HepG2 (cell line): ENCODE data around the gene LBR. TPM values are rescaled to one million over a fixed set of nuclear protein-coding genes. Genes with fewer than 3 reads are reported as not detected.

Source experiments
- ATAC-seq: fragments of 200-7000 bp; cut with Tn5 transposase; 3 replicates; pipeline ENCODE4 v1.9.1; 2020; ENCODE audit warnings: mild to moderate bottlenecking, moderate library complexity
- BruUV-seq: library from RNA; stranded (reverse); fragments of 400-500 nt; replicated peaks from 2 replicates; lab custom pipeline; 2021; lab: Mats Ljungman, UMichigan
- CTCF ChIA-PET: fragments of 300-600 bp; formaldehyde crosslinking; extraction: SDS; loops from one replicate; lab custom pipeline; 2021; ENCODE audit warnings: low total read pairs, inconsistent platforms, low intra/inter-chr PET ratio; lab: Yijun Ruan, JAX
- POLR2A ChIA-PET: fragments of 350-600 bp; sonication (Branson Sonifier 250); formaldehyde crosslinking; loops from one replicate; lab custom pipeline; 2020; ENCODE audit warnings: antibody characterized with exemption, inconsistent platforms; lab: Yijun Ruan, JAX
- DNase-seq: peaks from one replicate; pipeline ENCODE4 v3.0.0-alpha.2; 2015; ENCODE audit warnings: low spot score
- FAIRE-seq: peaks from 3 replicates; lab custom pipeline; 2011; peaks lifted over from hg19 to GRCh38; lab: Jason Lieb, UNC
- H2AFZ ChIP-seq: one replicate; pipeline ENCODE4 v1.6.1; 2011; ENCODE audit warnings: low read length, inconsistent platforms
- H3K27ac ChIP-seq: fragments of 300-600 bp; 3 replicates; pipeline ENCODE4 v1.8.0; 2011; ENCODE audit warnings: mixed run types, mild to moderate bottlenecking, mixed read lengths, low read length, inconsistent platforms; ENCODE audit not compliant: insufficient read depth; ENCODE audit errors: extremely low read length
- H3K27me3 ChIP-seq, 2 experiments: fragments of 200-600 bp in 1 of 2; 2 replicates in 1 of 2; 3 replicates in 1 of 2; pipeline versions ENCODE4 v1.6.0 to v1.8.0; 2011; ENCODE audit warnings: low read length in 2 of 2, mild to moderate bottlenecking in 2 of 2, moderate library complexity in 2 of 2, inconsistent platforms in 1 of 2; ENCODE audit not compliant: insufficient read depth in 2 of 2, control insufficient read depth in 1 of 2
- H3K36me3 ChIP-seq, 2 experiments: fragments of 200-600 bp in 1 of 2; replicated peaks in 1 of 2; 2 replicates in 1 of 2; 3 replicates in 1 of 2; pipeline versions ENCODE4 v1.5.1 to v1.8.0; 2011; ENCODE audit warnings: low read length in 2 of 2, inconsistent platforms in 1 of 2; ENCODE audit not compliant: insufficient read depth in 2 of 2, control insufficient read depth in 1 of 2
- H3K4me1 ChIP-seq: 2 replicates; pipeline ENCODE4 v1.5.1; 2012; ENCODE audit warnings: low read length, inconsistent platforms; ENCODE audit not compliant: insufficient read depth
- H3K4me2 ChIP-seq: 2 replicates; pipeline ENCODE4 v1.6.0; 2011; ENCODE audit warnings: low read depth, low read length, inconsistent platforms
- H3K4me3 ChIP-seq, 3 experiments: fragments of 200-600 bp in 1 of 3; sonication (generic), shearing (Covaris generic) in 1 of 3; replicated peaks in 1 of 3; 2 replicates each; pipeline ENCODE4 v1.5.1; 2011 to 2016; ENCODE audit warnings: low read length in 3 of 3, inconsistent platforms in 2 of 3, low read depth in 2 of 3, mild to moderate bottlenecking in 2 of 3, control low read depth in 1 of 3, mixed read lengths in 1 of 3; ENCODE audit not compliant: insufficient read depth in 1 of 3
- H3K79me2 ChIP-seq: one replicate; pipeline ENCODE4 v1.6.1; 2011; ENCODE audit warnings: low read length, inconsistent platforms; ENCODE audit not compliant: insufficient read depth
- H3K9ac ChIP-seq: 2 replicates; pipeline ENCODE4 v1.6.0; 2011; ENCODE audit warnings: mild to moderate bottlenecking, low read depth, low read length, inconsistent platforms; ENCODE audit not compliant: insufficient read depth
- H3K9me3 ChIP-seq: 2 replicates; pipeline ENCODE4 v1.5.1; 2012; ENCODE audit warnings: mild to moderate bottlenecking, low read length
- H4K20me1 ChIP-seq: 2 replicates; pipeline ENCODE4 v1.6.0; 2011; ENCODE audit warnings: inconsistent platforms, mild to moderate bottlenecking, low read length, moderate library complexity; ENCODE audit not compliant: insufficient read depth
- FOXK2 ChIP-seq: fragments of 450-650 bp; IDR thresholded peaks from 2 replicates; pipeline ENCODE4 v1.6.1; 2016
- KDM2A ChIP-seq: sonication (generic); formaldehyde crosslinking; IDR thresholded peaks from 2 replicates; pipeline ENCODE4 v1.4.0; 2020; ENCODE audit warnings: low read depth, missing genetic modification reagents, borderline replicate concordance
- MEF2D ChIP-seq: sonication (generic); formaldehyde crosslinking; IDR thresholded peaks from 2 replicates; pipeline ENCODE4 v1.5.1; 2020; ENCODE audit warnings: mild to moderate bottlenecking, missing genetic modification reagents
- NBN ChIP-seq: fragments of 450-650 bp; conservative IDR thresholded peaks from 2 replicates; pipeline ENCODE4 v1.6.1; 2017
- ZNF556 ChIP-seq: sonication (generic); formaldehyde crosslinking; IDR thresholded peaks from 2 replicates; pipeline ENCODE4 v1.4.0; 2020; ENCODE audit warnings: mild to moderate bottlenecking, missing genetic modification reagents, borderline replicate concordance
- ZNF574 ChIP-seq: sonication (generic); formaldehyde crosslinking; IDR thresholded peaks from 2 replicates; pipeline ENCODE4 v1.4.0; 2020; ENCODE audit warnings: missing genetic modification reagents
- ZNF614 ChIP-seq: IDR thresholded peaks from 2 replicates; pipeline ENCODE4 v1.6.1; 2018; ENCODE audit warnings: missing biosample characterization, missing genetic modification reagents, inconsistent platforms, borderline replicate concordance
- ZNF615 ChIP-seq: sonication (generic); formaldehyde crosslinking; IDR thresholded peaks from 2 replicates; pipeline ENCODE4 v1.5.0; 2020; ENCODE audit warnings: mild to moderate bottlenecking, missing genetic modification reagents, borderline replicate concordance
- WGBS: methylation state at CpG from one replicate; pipeline ENCODE4 v1.1.6; 2017; ENCODE audit warnings: low lambda C conversion rate; 5-methylcytosine and 5-hydroxymethylcytosine counted together
- in situ Hi-C: cut with HindIII; loops from 2 replicates; pipeline ENCODE4 v1.10.0; 2017; ENCODE audit warnings: low pct_unique_long_range_greater_than_20kb; ENCODE audit not compliant: extremely low pct_ligation_motif_present
- intact Hi-C: fragments of 100-400 bp; cut with micrococcal nuclease; formaldehyde crosslinking; loops from one replicate; pipeline ENCODE4 v1.10.0; 2022; ENCODE audit not compliant: unreplicated experiment
- polyA plus RNA-seq, 8 experiments: library from polyadenylated mRNA; depleted of rRNA in 3 of 8; stranded (reverse) in 7 of 8; unstranded in 1 of 8; fragments of >200 nt; fragmentation: Illumina TruSeq in 4 of 8; extraction: Trizol in 4 of 8; gene quantifications; 2 replicates each; pipeline versions ENCODE4 v1.2.1 to v1.2.3, GENCODE V29; 2011 to 2016; ENCODE audit warnings: low read depth in 4 of 8, missing spikeins in 1 of 8, mixed read lengths in 1 of 8; ENCODE audit not compliant: insufficient read depth in 1 of 8
- total RNA-seq, 5 experiments: library from RNA; depleted of rRNA; stranded (reverse); fragments of >200 nt; fragmentation: Illumina TruSeq; extraction: Trizol; gene quantifications; 2 replicates each; pipeline ENCODE4 v1.2.3, GENCODE V29; 2016; ENCODE audit warnings: low read depth in 1 of 5

LBR gene
- total and polyA plus RNA-seq, 2 of the 13 experiments (the other 11 are each of a cell fraction or from before 2014, with no cell fraction given): 38.9 to 76.7 TPM

DNA sequence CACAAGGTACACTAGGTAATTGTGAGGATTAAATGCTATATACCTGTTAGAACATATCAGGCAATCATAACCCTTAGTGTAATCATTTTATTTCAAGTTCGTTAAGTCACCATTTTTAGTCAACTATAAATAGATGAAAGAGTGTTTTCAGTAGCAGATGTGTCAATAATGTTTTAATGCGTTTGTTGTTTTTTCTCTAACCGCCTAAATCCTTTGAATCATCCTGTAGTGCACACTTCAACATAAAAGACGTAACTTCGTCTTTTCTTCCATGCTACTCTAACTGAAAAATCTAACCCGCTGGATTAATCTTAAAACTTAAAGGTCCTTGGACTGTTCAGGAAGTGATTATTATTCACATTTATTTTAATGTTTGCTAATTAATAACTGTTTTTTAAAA lies 7.2 kb upstream of the LBR start (continued):
- TF ChIP-seq ZNF614 (CRISPR knock-in tag): no peak
- TF ChIP-seq ZNF615: no peak
- no peak for TF ChIP-seq MEF2D (CRISPR knock-in tag)
- TF ChIP-seq FOXK2: no peak
- no peak for TF ChIP-seq KDM2A (CRISPR knock-in tag)
- TF ChIP-seq, all 625 proteins: peak for 0

GRCh38 chr1:225434046-225434445 lies 6.2 kb upstream of the LBR start:
- in situ Hi-C loops (no loop called here), intact Hi-C loops (no loop called here)
- Histone ChIP-seq H3K9ac (no peak overlapping the region), H3K4me3 (no peak overlapping the region), H3K27me3 (peaks cover 0 to 1% of the 10 kb centered on the region in 2 experiments; a peak in 1 of 5 replicates), H3K36me3 (no peaks in the 10 kb centered on the region), H3K9me3 (no peaks in the 10 kb centered on the region), H2AFZ (no peak overlapping the region), H4K20me1 (no peaks in the 10 kb centered on the region), H3K4me2 (no peak overlapping the region), H3K79me2 (no peaks in the 10 kb centered on the region), H3K27ac (no peak overlapping the region), H3K4me1 (peaks cover 19% of the 10 kb centered on the region)
- no peak for FAIRE-seq
- no peak for ATAC-seq
- ChIA-PET CTCF (no interaction called here), POLR2A (no interaction called here)
- no peak for DNase-seq
- 78% methylated on average over 5 of the region's 5 CpGs for WGBS
- BruUV-seq: no TSS peak
- no peak for TF ChIP-seq NBN
- TF ChIP-seq ZNF556 (CRISPR knock-in tag): no peak
- TF ChIP-seq ZNF574: no peak
- no peak for TF ChIP-seq ZNF614 (CRISPR knock-in tag)
